Measurements from ENCODE around the gene EIF4G3. TPM values are rescaled to one million over a fixed set of nuclear protein-coding genes. Genes with fewer than 3 reads are reported as not detected.
"Not testable (repeated sequence)": the region's sequence is repeated elsewhere in the genome, so short reads cannot be mapped to it uniquely, and the experiment has no call there.

The EIF4G3 gene
- total RNA-seq, 4 donors from 2014 or later, result 41.2 to 57.3 (median 50.0) TPM

- H3K4me3 ChIP-seq, result no peak overlapping the region
- DNase-seq (ENCODE audit: low spot score in 2 of 2), result no peak
- TF ChIP-seq POLR2A (IDR thresholded peaks at IDR 0.05), result no peak
- TF ChIP-seq, protein P1, sequence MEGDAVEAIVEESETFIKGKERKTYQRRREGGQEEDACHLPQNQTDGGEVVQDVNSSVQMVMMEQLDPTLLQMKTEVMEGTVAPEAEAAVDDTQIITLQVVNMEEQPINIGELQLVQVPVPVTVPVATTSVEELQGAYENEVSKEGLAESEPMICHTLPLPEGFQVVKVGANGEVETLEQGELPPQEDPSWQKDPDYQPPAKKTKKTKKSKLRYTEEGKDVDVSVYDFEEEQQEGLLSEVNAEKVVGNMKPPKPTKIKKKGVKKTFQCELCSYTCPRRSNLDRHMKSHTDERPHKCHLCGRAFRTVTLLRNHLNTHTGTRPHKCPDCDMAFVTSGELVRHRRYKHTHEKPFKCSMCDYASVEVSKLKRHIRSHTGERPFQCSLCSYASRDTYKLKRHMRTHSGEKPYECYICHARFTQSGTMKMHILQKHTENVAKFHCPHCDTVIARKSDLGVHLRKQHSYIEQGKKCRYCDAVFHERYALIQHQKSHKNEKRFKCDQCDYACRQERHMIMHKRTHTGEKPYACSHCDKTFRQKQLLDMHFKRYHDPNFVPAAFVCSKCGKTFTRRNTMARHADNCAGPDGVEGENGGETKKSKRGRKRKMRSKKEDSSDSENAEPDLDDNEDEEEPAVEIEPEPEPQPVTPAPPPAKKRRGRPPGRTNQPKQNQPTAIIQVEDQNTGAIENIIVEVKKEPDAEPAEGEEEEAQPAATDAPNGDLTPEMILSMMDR (IDR thresholded peaks at IDR 0.05), result no peak
- no peak for TF ChIP-seq EP300 (IDR thresholded peaks at IDR 0.05)
- H3K27ac ChIP-seq, result no peak overlapping the region
- H3K9me3 ChIP-seq, result no peaks in the 10 kb centered on the region
- no peaks in the 10 kb centered on the region for H3K27me3 ChIP-seq
- H3K36me3 ChIP-seq, result peaks cover 0 to 3% (median 0%) of the 10 kb centered on the region in 3 donors
- H3K4me1 ChIP-seq, result peaks cover 0 to 8% (median 5%) of the 10 kb centered on the region in 4 donors
Observed at GRCh38 chr1:21095976-21096375, 80.7 kb downstream of the EIF4G3 start.

DNA sequence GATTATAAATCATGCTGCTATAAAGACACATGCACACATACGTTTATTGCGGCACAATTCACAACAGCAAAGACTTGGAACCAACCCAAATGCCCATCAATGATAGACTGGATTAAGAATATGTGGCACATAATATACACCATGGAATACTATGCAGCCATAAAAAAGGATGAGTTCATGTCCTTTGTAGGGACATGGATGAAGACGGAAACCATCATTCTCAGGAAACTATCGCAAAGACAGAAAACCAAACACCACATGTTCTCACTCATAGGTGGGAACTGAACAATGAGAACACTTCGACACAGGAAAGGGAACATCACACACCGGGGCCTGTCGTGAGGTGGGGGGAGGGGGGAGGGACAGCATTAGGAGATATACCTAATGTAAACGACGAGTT lies 82.4 kb downstream of the EIF4G3 start:
- not testable (repeated sequence) for H3K36me3 ChIP-seq; DNase-seq (ENCODE audit: low spot score in 2 of 2); H3K4me3 ChIP-seq; H3K27ac ChIP-seq; H3K27me3 ChIP-seq; H3K9me3 ChIP-seq
- WGBS, 2 donors, result 91 to 92% methylated on average over 9 of the region's 9 CpGs
- peaks cover 0 to 24% (median 16%) of the 10 kb centered on the region in 4 donors for H3K4me1 ChIP-seq

DNA sequence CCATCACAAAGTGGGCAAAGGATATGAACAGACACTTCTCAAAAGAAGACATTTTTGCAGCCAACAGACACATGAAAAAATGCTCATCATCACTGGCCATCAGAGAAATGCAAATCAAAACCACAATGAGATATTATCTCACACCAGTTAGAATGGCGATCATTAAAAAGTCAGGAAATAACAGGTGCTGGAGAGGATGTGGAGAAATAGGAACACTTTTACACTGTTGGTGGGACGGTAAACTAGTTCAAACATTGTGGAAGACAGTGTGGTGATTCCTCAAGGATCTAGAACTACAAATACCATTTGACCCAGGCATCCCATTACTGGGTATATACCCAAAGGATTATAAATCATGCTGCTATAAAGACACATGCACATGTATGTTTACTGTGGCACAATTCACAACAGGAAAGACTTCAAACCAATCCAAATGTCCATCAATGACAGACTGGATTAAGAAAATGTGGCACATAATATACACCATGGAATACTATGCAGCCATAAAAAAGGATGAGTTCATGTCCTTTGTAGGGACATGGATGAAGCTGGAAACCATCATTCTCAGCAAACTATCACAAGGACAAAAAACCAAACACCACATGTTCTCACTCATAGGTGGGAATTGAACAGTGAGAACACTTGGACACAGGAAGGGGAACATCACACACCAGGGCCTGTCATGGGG lies 83.3 kb downstream of the EIF4G3 start:
- H3K27me3 ChIP-seq; H3K36me3 ChIP-seq; DNase-seq (ENCODE audit: low spot score in 2 of 2); H3K27ac ChIP-seq; H3K9me3 ChIP-seq; H3K4me3 ChIP-seq: not testable (repeated sequence)
- H3K4me1 ChIP-seq, result peaks cover 0 to 27% (median 16%) of the 10 kb centered on the region in 4 donors
- WGBS, 2 donors, result 92% methylated on average over 2 of the region's 2 CpGs

DNA sequence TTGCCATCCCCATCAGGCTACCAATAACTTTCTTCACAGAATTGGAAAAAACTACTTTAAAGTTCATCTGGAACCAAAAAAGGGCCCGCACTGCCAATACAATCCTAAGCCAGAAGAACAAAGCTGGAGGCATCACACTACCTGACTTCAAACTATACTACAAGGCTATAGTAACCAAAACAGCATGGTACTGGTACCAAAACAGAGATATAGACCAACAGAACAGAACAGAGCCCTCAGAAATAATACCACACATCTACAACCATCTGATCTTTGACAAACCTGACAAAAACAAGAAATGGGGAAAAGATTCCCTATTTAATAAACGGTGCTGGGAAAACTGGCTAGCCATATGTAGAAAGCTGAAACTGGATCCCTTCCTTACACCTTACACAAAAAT lies 84.2 kb downstream of the EIF4G3 start:
- WGBS, 2 donors, result 89 to 91% methylated on average over 2 of the region's 2 CpGs
- not testable (repeated sequence) for DNase-seq (ENCODE audit: low spot score in 2 of 2); H3K4me3 ChIP-seq; H3K27me3 ChIP-seq; H3K9me3 ChIP-seq; H3K27ac ChIP-seq
- Histone ChIP-seq H3K36me3 (peaks cover 0 to 13% (median 0%) of the 10 kb centered on the region in 3 donors), H3K4me1 (peaks cover 0 to 27% (median 16%) of the 10 kb centered on the region in 4 donors)

GRCh38 chr1:21091053-21091690 lies 85.5 kb downstream of the EIF4G3 start:
- H3K4me3 ChIP-seq, H3K9me3 ChIP-seq, H3K27me3 ChIP-seq: not testable (repeated sequence)
- peak in 1 of 2 donors; percentile 29 for DNase-seq (ENCODE audit: low spot score in 2 of 2)
- 73 to 75% methylated on average over 11 of the region's 11 CpGs for WGBS, 2 donors
- Histone ChIP-seq H3K4me1 (peaks cover 0 to 27% (median 16%) of the 10 kb centered on the region in 4 donors), H3K36me3 (peaks cover 0 to 21% (median 0%) of the 10 kb centered on the region in 3 donors), H3K27ac (peak overlapping the region in 2 of 4 donors; percentile 22 to 60)

DNA sequence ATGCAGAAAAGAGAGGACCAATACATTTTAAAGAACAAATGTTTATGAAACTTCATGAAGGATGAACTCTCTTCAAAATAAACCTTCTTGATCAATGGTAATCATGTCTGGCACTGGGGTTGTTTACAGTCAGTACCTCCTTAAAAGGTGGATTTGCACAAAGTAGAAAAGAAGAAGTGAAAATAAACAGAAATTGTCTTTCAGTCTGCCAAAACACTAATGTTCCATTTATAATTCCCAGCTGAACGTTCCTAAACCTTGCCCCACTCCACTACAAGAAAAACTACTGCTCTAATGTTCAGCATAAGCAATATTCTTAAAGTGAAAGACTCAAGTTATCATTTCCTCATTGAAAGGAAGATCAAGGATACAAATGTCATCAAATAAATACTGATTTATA lies 86.2 kb downstream of the EIF4G3 start:
- Histone ChIP-seq H3K4me3 (no peak overlapping the region), H3K27me3 (no peaks in the 10 kb centered on the region), H3K36me3 (peaks cover 0 to 28% (median 0%) of the 10 kb centered on the region in 3 donors), H3K27ac (peak overlapping the region in 1 of 4 donors; percentile 22), H3K4me1 (peaks cover 0 to 27% (median 16%) of the 10 kb centered on the region in 4 donors), H3K9me3 (no peaks in the 10 kb centered on the region)
- no peak for TF ChIP-seq POLR2A (IDR thresholded peaks at IDR 0.05)
- TF ChIP-seq, protein P1 (IDR thresholded peaks at IDR 0.05), result no peak
- TF ChIP-seq EP300 (IDR thresholded peaks at IDR 0.05), result no peak
- DNase-seq (ENCODE audit: low spot score in 2 of 2), result no peak
- WGBS, 2 donors, result 0 to 5% methylated on average over 1 of the region's 1 CpG

- Histone ChIP-seq H3K9me3 (no peaks in the 10 kb centered on the region), H3K4me1 (peaks cover 0 to 27% (median 16%) of the 10 kb centered on the region in 4 donors), H3K36me3 (peaks cover 0 to 26% (median 0%) of the 10 kb centered on the region in 3 donors), H3K4me3 (no peak overlapping the region), H3K27ac (no peak overlapping the region), H3K27me3 (no peaks in the 10 kb centered on the region)
- no peak for DNase-seq (ENCODE audit: low spot score in 2 of 2)
- TF ChIP-seq, protein P1 (IDR thresholded peaks at IDR 0.05), result no peak
- TF ChIP-seq POLR2A (IDR thresholded peaks at IDR 0.05) (no peak), EP300 (IDR thresholded peaks at IDR 0.05) (no peak)
Observed at GRCh38 chr1:21089731-21090130, 87.0 kb downstream of the EIF4G3 start.
